SK-N-SH (cell line): ENCODE data around the gene POLR2A.

Experiments used
- FOXJ3 ChIP-seq: sonication (generic); formaldehyde crosslinking; IDR thresholded peaks from 2 replicates; pipeline ENCODE4 v1.5.1; 2020; ENCODE audit warnings: mild to moderate bottlenecking, missing genetic modification reagents
- FOXM1 ChIP-seq: IDR thresholded peaks from 2 replicates; pipeline ENCODE4 v1.4.0; 2012; ENCODE audit warnings: low read depth, mild to moderate bottlenecking
- MXI1 ChIP-seq: IDR thresholded peaks from 2 replicates; pipeline ENCODE4 v1.6.1; 2012; ENCODE audit warnings: mild to moderate bottlenecking, low read depth, low read length, improper control_type of control experiment
- POLR2AphosphoS5 ChIP-seq: IDR thresholded peaks from 2 replicates; pipeline ENCODE4 v1.6.1; 2012; ENCODE audit warnings: low read depth, low read length
- REST ChIP-seq: IDR thresholded peaks from 2 replicates; pipeline ENCODE4 v1.6.1; 2012; ENCODE audit warnings: mild to moderate bottlenecking, low read depth, low read length, moderate library complexity
- RFX5 ChIP-seq: IDR thresholded peaks from 2 replicates; pipeline ENCODE4 v1.6.1; 2012; ENCODE audit warnings: mild to moderate bottlenecking, improper control_type of control experiment, low read length
- USF2 ChIP-seq: fragments of 150-350 bp; IDR thresholded peaks from 2 replicates; pipeline ENCODE4 v1.6.1; 2017; ENCODE audit warnings: antibody characterized with exemption, low read length, low read depth, borderline replicate concordance
- YY1 ChIP-seq: IDR thresholded peaks from 2 replicates; pipeline ENCODE4 v1.4.0; 2012; ENCODE audit warnings: low read depth, mild to moderate bottlenecking
- TF ChIP-seq, protein P1 (sequence below): fragments of 200-600 bp; sonication (generic); IDR thresholded peaks from 2 replicates; pipeline ENCODE4 v1.6.1; 2017; ENCODE audit warnings: antibody characterized with exemption, mild to moderate bottlenecking, moderate library complexity

GRCh38 chr17:7508145-7508544 is 24.0 kb downstream of the POLR2A start:
- TF ChIP-seq REST, result no peak
- no peak for TF ChIP-seq YY1
- no peak for TF ChIP-seq FOXM1
- no peak for TF ChIP-seq FOXJ3 (CRISPR knock-in tag)
- TF ChIP-seq MXI1, result no peak
- TF ChIP-seq, protein P1, sequence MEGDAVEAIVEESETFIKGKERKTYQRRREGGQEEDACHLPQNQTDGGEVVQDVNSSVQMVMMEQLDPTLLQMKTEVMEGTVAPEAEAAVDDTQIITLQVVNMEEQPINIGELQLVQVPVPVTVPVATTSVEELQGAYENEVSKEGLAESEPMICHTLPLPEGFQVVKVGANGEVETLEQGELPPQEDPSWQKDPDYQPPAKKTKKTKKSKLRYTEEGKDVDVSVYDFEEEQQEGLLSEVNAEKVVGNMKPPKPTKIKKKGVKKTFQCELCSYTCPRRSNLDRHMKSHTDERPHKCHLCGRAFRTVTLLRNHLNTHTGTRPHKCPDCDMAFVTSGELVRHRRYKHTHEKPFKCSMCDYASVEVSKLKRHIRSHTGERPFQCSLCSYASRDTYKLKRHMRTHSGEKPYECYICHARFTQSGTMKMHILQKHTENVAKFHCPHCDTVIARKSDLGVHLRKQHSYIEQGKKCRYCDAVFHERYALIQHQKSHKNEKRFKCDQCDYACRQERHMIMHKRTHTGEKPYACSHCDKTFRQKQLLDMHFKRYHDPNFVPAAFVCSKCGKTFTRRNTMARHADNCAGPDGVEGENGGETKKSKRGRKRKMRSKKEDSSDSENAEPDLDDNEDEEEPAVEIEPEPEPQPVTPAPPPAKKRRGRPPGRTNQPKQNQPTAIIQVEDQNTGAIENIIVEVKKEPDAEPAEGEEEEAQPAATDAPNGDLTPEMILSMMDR, result no peak
- no peak for TF ChIP-seq POLR2AphosphoS5
- no peak for TF ChIP-seq USF2
- no peak for TF ChIP-seq RFX5
